Right ventricle myocardium superior (tissue), 1 donor: ENCODE results near the gene SCUBE1. TPM values are rescaled to one million over a fixed set of nuclear protein-coding genes. Genes with fewer than 3 reads are reported as not detected.

Experiments
- ATAC-seq: fragments of 200-7000 bp; cut with Tn5 transposase; one replicate; pipeline ENCODE4 v1.9.1; 2020; ENCODE audit warnings: mild to moderate bottlenecking; ENCODE audit not compliant: poor library complexity
- DNase-seq: peaks from one replicate; pipeline ENCODE4 v3.0.0-alpha.2; 2020
- intact Hi-C: fragments of 100-400 bp; cut with DNase I; formaldehyde crosslinking; loops from one replicate; pipeline ENCODE4 v1.11.2; 2022
- total RNA-seq: library from RNA; stranded (reverse); fragmentation: NEBNext Ultra II Directional; extraction: Animal tissue kit (Norgen Biotek cat#: 25700); gene quantifications from one replicate; pipeline ENCODE4 v1.2.1, GENCODE V29; 2021
- donor health status: DM: no; HTN: yes; CAD: no; lungs with severe emphysema.

Gene SCUBE1
- total RNA-seq, 1 donor from 2014 or later = 0.24 TPM

- ATAC-seq = no peak
- no peak for DNase-seq
- intact Hi-C loops = no loop called here
These were observed 124.4 kb downstream of the SCUBE1 start for GRCh38 chr22:43218786-43219185.

- no peak for DNase-seq
- intact Hi-C loops = no loop called here
- no peak for ATAC-seq
These were observed 125.7 kb downstream of the SCUBE1 start for GRCh38 chr22:43217285-43218030.

DNA sequence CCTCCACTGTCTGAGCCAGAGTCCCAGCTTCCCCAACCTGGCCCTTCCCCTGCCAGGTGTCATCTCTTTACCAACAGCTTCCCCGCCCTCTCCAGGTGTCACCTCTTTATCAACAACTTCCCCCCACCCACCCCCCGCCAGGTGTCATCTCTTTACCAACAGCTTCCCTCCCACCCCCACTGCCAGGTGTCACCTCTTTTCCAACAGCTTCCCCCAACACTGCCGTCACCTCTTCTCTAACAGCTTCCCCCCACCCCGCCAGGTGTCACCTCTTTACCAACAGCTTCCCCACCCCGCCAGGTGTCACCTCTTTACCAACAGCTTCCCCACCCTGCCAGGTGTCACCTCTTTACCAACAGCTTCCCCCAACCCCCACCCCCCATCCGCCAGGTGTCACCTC lies 126.4 kb downstream of the SCUBE1 start:
- no peak for DNase-seq
- intact Hi-C loops = no loop called here
- ATAC-seq = no peak

DNA sequence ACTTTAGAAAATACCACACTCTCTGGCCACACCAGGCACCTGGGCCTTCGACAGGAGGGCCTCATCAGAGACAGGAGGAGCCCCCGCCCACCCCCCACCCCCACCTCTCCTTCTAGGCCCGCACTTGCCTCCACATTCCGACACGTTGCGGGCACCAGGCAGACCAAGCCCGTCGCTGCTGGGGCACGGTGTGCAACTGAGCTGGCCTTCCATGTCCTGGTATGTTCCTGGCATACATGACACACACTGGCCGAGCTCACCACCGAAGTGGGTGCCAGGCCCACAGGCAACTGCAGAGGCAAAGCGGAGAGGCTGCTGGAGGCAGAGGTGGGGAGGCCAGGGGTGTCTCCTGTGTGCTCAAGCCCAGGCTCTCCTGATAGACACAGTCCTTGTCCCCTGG lies 129.2 kb downstream of the SCUBE1 start:
- intact Hi-C loops = no loop called here
- DNase-seq = no peak
- ATAC-seq = no peak

DNA sequence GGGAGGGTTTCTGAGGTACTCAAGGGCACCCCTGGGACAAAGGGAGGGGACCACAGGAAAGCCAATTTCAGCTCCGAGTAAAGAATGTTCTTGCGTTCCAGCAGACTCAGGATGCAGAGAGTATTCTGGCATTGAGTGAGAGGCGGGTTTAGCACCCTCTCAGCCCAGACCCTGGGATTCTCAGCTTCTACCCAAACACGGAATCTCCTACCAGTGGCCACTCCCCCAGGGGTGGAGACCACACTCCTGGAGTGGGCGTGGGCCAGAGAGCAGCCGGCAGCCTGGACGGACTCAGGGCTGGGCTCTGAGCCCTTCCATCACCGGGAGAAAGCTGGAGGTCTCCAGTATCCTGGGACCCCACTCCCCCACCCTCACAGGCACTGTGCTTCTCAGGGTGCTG lies 130.1 kb downstream of the SCUBE1 start:
- DNase-seq = no peak
- no peak for ATAC-seq
- intact Hi-C loops = no loop called here

GRCh38 chr22:43212434-43212952 lies 130.7 kb downstream of the SCUBE1 start:
- ATAC-seq (no peak), DNase-seq (no peak)
- intact Hi-C loops = no loop called here

DNA sequence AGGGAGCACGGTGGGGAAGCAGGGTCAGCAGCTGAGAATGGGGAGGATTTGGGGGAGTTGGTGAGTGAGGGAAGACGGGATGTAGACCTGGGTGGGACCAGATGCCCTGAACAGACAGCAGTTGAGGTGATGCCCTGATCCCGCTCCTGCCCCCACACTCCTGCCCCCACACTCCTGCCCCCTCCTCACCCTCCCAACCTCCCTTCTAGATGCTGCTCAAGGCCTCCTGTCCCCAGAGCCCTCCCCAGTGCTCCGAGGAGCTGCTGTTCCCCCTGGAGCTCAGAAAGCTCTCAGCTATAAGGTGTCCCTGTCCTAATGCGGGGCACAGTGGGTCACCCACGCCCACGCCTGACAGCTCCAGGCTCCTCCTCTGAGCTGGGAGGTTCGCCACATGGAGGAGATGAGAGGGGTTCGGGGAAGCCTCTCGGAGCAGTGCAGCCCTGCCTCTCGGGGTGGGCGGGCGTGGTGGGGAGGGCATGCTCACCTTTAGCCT lies 131.2 kb downstream of the SCUBE1 start:
- no peak for DNase-seq
- intact Hi-C loops = no loop called here

DNA sequence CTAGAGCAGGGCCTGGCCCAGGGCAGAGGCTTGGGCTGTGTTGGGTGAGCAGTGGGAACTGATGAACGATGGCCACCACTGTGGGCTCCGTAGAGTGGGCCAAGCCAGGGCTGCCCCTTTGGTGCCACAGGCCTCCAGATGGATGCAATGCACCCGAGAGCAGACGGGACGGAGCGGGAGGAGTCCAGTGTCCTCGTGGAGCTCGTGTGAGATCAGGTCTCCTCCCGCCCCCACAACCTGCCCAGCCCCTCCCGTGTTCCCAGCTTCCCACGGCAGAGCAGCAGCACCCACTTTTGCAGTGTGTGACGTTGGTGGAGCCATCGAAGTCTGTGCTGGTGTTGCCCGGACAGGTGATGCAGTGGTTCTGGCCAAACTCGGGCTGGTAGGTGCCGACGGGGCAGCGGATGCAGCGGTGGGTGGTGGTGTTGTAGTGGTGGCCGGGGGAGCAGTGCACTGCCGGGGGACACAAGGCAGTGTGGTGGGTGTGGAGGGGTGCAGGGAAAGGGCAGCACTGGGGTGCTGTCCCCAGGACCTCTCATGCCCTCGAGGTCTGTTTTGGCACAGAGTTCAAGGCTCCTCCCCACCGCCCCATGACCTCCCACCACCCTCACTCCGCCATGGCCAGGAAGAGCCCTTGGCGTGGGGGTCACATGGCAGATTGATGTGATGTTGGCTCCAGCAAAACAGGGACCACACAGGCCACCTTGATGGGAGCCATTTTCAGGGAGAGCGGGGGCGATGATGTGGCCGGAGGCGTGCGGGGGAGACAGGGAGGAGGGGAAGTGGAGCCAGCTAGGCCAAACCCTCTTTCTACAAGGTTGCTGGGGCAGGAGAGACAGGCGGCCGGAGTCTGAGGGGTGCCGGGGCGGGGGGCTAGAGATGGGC lies 132.3 kb downstream of the SCUBE1 start:
- intact Hi-C loops = no loop called here
- no peak for DNase-seq
- ATAC-seq = no peak

More for the DNA sequence above, 131.2 kb downstream of the SCUBE1 start:
- no peak for ATAC-seq

- intact Hi-C loops = no loop called here
- ATAC-seq = no peak
- DNase-seq = no peak
These were observed 133.2 kb downstream of the SCUBE1 start for GRCh38 chr22:43209971-43210370.

DNA sequence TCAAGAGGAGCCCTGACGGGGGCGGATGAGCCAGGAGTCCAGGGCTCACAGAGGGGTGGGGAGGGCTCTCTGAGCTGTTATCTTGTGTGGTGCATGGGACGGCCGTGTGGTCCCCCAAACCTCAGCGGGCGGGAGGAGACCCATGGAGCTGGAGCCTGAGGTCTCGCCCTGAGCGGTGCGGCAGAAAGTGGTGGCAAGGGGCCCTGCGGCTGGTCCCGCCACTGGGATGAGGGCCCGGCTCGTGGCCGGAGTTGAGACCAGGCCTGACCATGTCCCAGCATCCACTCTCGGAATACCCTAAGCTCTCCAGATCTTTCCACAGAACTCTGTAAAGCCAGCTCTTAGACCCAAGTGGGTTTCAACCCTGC lies 133.7 kb downstream of the SCUBE1 start:
- DNase-seq = no peak
- intact Hi-C loops = no loop called here

DNA sequence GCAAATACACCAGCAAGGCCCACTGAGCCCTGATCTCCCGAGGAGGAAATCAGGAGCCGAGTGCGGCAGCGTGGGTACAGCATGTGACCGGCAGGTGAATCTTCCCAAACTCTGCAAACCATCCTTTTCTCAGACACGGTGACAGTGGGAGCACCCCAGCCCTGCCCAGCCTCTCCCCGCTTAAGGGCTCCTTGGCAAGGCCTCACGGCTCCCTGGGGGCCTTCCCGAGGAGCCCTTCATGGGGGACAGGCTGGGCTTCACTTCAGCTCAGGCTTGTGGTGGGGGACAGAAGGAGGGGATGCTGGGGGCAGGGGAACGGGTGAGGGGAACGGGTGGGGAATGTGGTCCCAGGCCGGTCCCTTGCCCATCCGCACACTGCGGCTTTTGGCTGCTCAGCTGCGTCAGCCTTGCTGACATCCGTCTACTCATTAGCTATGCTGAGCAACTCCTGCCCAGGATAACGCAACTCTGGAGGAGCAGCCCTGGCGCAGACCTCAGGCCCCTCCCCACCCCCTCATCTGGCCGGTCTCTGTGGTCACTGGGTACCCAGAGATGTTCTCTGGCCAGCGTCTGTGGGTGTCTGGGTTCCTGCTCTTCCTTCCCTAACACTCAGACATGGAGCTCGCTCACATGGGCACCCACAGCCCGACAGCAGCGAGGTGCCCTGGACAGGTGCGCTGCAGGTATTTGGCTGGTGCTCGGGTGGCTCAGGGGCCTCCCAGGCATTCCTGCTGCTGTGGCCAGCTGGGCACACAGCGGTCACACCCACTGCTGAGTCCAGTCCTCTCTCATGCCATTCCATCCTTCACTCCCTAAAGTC lies 134.3 kb downstream of the SCUBE1 start:
- intact Hi-C loops = no loop called here
- ATAC-seq = no peak
- DNase-seq = no peak

More for the DNA sequence above, 133.7 kb downstream of the SCUBE1 start:
- no peak for ATAC-seq

GRCh38 chr22:43207849-43208702 lies 135.1 kb downstream of the SCUBE1 start:
- no peak for ATAC-seq
- no peak for DNase-seq

GRCh38 chr22:43207386-43207785 lies 135.8 kb downstream of the SCUBE1 start:
- intact Hi-C loops = no loop called here
- ATAC-seq (no peak), DNase-seq (no peak)

More at GRCh38 chr22:43207849-43208702, 135.1 kb downstream of the SCUBE1 start:
- intact Hi-C loops = no loop called here

DNA sequence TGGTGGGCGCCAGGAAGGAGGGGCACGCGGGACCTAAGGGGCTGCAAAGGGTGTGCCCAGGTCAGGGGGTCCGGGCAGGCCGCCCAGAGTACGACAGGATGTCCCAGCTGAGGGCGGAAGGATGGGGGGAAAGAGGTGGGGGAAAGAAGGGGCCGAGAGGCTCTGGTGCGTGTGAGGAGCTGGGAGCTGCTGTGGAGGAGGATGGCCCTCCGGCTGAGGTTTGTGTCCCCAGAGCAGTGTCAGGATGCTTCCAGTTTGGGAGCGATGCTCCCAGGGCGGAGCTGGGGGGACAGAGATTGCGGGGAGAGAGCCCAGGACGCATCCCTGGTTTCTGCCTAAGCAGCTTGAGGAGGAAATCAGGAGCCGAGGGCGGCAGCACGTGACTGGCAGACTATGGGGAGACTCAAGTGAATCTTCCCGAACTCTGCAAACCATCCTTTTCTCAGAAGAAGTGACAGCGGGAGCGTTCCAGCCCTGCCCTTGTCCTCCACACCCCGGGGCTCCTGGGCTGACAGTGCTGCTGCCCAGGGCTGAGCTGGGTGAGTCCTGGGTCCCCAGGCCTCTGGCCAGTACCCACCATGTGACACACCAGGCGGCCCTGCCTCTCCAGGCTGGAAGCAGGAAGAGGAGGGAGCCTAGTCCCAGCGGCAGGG lies 136.5 kb downstream of the SCUBE1 start:
- no peak for ATAC-seq
- no peak for DNase-seq
- intact Hi-C loops = no loop called here

GRCh38 chr22:43205748-43206508 lies 137.2 kb downstream of the SCUBE1 start:
- DNase-seq = no peak

GRCh38 chr22:43205261-43205691 lies 137.9 kb downstream of the SCUBE1 start:
- ATAC-seq = no peak
- no peak for DNase-seq
- intact Hi-C loops = no loop called here

More at GRCh38 chr22:43205748-43206508, 137.2 kb downstream of the SCUBE1 start:
- intact Hi-C loops = no loop called here
- no peak for ATAC-seq
